HG03432 (cell line): ENCODE data around the gene ROM1.
"Not testable (repeated sequence)": the region's sequence is repeated elsewhere in the genome, so short reads cannot be mapped to it uniquely, and the experiment has no call there.

ENCODE experiments used
- ATAC-seq: cut with Tn5 transposase; IDR thresholded peaks from one replicate; pipeline ENCODE4 v1.9.1; 2021; ENCODE audit warnings: mild to moderate bottlenecking, moderate library complexity; ENCODE audit not compliant: unreplicated experiment

The ROM1 gene

DNA sequence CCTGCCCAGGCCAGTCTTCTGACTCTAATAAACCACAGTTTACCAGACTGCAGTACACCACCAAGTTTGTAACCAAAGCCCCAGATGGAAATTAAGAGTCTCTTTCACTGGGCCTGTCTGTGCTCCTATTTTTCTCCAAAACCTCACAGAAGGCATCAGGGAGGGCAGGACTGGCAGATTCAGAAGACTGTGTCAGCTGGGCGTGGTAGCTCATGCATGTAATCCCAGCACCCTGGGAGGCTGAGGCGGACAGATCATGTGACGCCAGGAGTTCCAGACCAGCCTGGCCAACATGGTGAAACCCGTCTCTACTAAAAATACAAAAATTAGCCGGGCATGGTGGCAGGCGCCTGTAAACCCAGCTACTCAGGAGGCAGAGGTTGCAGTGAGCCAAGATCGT lies 27.7 kb upstream of the ROM1 start:
- not testable (repeated sequence) for ATAC-seq

DNA sequence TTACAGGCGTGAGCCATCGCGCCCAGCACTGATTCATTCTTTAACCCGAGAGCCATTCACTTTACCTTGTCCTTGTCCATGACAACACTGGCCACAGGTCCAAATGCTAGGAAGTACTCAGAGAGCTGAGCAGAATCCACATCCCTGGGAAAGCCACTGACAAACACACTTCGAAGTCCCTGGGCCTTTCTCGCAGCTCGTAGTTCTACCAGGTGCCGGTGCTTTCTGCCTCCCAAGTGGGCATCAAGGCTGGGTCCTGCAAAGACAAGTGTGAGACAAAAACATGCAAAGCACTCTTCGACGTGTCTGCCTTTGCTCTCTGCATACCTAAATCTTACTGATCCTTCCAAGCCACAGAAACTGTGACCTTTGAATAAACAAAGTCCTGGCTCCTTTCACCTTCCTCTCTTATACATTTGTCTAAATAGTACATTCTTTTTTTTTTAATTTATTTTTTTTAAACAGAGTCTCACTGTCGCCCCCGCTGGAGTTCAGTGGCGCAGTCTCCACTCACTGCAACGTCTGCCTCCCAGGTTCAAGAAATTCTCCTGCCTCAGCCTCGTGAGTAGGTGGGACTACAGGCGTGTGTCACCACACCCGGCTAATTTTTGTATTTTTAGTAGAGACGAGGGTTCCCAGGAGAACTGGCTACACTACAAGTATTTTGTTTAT lies 24.0 kb upstream of the ROM1 start:
- no peak for ATAC-seq

DNA sequence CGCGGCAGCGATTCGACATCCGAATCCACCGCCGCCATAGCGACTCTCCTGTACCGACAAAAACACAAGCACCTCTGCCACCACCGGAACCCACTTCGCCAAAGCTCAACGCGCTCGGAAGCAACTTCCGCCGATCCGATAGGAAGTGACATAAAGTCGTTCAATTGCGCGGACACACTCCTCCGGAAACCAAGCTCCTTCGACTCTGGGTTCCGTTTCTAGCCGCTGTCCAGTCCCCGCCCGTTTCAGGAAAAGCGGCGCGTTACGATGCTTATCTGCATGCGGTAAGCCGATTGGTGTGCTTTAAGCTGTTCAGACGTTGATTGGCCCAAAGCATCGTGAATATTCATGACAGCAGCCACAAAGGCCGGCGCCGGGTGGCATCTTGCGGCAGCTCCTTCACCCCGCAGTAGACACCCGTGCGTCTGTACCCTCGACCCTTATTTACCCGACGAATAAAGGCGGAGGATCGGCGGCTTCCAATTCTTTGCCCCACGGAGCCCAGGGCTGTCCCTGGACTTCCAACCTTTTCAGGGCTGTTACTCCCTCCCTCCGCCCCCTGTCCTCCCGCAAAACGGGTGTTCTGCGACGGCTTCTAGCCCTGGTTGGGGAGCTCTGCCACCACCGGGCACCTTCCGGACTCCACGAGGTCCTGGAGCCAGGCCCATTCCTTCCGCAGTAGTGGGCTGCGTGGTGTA lies 21.5 kb upstream of the ROM1 start, which contains the start of gene TUT1:
TSS of gene TUT1 (minus strand) at position 76 of the 698 bp plus-strand sequence. CDS start at position 38, 38 bp downstream.
- ATAC-seq = peak; percentile 82

DNA sequence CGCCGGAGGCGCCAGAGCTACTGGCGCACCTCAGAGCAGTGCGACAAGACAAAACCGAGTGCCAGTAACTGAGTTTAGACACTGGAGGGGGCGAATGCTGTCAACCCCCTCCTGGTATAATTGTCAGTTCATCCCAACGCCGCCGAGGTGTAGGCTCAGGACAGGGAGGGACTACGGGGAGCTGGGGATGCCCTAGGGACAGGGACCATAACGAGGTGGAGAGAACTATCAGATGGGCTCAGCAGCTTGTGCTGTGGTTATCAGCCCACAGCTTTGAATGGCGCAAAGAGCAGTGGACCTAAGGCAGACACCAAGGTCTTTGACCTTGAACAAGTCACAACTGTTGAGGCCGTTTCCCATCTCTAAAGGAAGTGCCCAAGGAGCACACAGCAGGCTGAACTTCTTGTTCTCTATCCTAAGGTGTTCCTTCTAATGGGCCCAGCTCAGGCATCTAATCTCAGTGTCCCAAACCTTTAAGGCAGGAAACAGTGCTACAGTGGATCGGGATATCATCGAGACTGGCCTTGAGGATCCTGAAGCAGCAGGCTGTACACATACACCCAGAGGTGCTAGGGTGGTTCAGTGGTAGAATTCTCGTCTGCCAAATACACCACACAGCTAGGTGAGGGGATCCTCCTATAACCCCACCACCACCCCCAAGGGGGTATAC lies 20.8 kb upstream of the ROM1 start:
- no peak for ATAC-seq

DNA sequence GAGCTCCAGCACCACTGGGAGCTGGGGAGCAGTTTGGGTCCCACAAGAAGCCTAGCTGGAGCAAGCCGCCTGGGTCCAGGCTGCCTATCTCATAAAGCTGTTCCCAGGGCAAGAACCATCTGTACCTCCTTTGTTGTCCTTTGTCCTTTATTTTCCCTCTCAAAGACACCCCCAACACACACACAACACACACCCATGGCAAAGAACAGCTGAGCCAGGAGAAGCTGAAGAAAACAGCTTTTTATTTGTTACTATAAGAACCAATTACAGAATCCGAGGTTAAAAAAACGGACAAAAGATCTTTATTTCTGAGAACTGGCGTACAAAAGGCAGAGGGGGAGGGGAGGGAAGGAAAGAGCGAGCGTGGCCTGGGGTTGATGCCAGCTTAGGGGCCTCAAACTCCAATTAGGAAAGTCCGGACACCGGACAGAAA lies 20.1 kb upstream of the ROM1 start:
- ATAC-seq = no peak

DNA sequence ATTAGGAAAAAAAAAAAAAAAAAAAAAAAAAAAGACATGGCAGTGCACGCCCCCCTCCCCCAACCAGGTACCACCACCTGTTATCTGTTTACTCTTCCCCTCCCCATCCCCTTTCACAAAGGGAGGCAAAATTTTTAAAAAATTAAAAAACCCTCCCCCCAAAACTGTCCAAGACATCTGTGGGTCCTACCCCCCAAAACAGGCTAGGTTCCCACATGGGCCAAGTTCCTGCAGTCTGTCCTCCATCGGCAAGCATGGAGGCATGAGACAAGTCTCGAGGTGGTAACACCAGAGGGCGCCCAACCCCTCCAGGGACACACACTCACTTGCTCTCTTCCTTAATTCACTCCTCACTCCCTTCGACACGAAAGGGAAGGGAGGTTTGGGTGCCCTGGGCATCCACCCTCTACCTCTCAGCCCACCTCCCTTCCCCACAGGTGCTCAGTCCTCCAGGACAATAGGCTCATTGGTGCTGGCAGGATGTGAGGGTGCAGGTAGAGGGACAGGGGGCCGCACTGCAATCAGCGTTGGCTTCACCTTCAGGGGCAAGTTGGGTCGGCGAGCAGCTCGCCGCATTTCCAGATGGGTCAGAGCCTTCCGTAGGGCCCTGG lies 19.5 kb upstream of the ROM1 start:
- no peak for ATAC-seq

DNA sequence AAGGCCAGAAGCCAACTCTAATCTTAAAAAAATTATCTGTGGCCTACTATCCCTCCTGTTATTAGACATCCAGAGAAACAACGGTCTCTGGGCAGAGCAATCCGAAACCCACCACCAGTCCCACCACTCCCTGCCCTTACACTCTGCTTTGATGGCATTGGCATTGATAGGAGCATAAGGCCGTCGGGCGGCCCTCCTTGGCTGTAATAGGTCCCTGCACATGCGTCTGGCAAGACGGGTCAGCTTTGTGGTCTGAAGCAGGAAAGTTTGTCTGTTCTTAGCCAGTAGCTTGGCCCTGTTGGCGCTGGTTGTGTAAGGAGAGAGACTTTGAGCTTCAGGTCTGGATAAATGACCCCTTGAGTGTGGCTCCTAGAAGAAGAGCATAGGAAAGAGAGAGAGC lies 17.9 kb upstream of the ROM1 start:
- ATAC-seq = no peak

DNA sequence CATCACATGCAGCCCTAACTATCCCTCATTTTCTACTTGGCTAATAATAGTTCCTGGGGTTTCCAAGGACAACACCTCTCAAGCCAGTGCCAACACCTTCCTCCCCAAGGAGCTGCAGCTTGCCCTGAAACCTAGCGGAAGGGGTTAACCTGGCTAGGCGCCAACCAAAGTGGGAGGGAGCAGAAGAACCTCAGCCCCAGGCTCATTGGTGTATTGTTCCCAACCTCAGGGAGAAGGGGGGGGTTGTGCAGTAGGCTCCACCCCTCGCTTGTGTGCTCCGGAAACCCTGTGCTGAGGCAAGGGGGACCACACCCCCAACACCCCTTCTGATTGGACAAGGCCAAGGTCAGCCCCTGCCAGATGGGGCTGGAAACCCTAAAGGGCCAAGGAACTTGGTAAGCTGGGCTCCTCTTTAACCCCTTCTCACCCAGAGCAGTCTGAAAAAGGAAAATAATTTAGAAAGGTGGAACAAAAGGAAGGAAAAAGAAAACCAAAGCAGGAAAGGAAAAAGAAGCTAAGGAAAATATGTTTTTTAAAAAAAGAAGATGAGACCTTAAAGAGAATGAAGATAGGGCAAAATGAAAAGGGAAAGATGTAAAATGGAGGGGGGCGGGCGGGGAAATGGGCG lies 13.9 kb upstream of the ROM1 start:
- peak; percentile 54 for ATAC-seq

DNA sequence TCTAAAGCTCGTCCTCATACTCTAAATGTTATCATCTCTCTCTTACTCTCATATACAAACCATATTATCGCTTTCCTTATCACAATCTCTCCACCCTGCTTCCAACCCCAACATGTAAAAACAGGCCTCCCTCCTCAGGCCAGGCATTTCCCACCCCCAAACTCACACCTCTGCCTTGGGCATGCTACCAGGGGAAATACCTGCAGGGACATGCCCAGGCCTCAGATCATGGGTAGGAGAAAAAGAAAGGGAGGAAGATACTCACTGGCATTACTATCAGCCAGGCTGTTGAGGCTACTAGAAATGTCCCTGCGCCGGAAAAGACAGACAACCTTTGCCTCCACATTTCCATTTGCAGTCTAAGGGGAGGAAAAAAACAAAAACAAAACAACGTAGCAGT lies 13.2 kb upstream of the ROM1 start:
- ATAC-seq = no peak

- no peak for ATAC-seq
Measured at GRCh38 chr11:62600367-62601121, 12.5 kb upstream of the ROM1 start.

DNA sequence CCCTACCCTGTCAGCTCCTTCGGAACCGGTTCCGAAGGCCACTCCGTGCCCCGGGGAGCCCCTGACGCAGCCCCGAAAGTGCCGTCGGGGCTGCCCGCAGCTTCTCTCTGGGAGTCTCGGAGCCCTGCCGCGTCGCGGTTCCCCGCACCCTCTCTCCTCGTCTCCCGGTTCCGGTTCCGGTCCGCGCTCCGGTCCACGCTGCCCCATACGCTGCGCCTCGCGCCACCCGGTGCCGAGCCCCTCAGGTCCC lies 12.0 kb upstream of the ROM1 start:
- ATAC-seq = no peak

DNA sequence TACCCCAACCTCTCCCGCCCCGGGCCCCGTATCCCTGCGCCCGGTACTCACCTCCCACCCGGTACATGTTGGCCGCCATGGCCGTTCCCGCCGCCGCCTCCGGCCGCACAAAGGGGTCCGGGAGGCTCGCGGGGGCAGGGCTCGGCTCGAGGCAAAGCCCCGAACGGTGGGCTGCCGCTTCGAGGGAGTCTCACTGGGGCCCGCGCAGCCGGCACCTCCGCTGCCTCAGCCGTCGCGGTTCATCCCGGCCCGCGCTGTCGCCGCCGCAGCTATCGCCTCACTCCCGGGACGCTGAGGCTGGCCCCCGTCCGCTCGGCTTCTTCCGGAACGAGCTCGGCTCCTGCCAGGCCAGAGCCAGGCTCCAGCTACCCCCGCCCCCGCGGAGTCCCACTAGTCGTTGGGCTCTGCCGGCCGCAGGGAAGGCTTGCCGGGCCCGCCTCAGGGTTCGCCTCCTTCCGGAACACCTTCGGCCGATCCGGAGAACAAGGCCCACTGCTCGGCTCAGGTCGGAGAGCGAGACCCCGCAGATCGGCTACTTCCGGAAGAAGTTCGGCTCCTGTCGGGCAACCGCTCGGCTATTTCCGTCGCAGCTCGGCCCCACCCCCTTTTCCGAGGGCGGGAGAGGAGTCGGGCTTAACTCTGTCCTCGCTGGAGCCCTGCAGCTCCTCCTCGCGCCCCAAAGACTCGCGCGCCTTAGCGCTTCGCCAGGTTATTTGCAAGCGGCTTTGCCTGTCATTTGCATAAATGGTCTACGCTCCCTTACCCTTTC lies 11.5 kb upstream of the ROM1 start, which contains the start of gene MTA2:
TSS of gene MTA2 (minus strand) at position 494 of the 769 bp plus-strand sequence. CDS start at position 79, 415 bp downstream.
- ATAC-seq = peak; percentile 80

- no peak for ATAC-seq
Measured at GRCh38 chr11:62602141-62603071, 10.7 kb upstream of the ROM1 start.

DNA sequence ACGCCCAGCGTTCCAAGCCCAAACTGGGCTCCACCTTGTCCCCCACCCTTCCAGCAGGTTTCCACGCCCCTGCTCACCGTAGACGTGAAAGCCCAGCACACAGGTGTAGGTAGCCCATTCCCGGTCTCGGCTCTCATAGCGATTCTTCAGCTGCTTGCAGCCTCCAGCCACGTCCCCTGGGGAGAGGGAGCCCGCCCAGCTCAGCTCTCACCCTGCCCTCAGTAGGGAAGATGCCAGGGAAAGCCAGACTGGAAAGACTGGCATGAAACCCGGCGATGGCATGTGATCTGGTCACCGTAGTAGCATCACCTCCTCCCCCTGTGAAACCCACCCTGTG lies 10.0 kb upstream of the ROM1 start:
- no peak for ATAC-seq

DNA sequence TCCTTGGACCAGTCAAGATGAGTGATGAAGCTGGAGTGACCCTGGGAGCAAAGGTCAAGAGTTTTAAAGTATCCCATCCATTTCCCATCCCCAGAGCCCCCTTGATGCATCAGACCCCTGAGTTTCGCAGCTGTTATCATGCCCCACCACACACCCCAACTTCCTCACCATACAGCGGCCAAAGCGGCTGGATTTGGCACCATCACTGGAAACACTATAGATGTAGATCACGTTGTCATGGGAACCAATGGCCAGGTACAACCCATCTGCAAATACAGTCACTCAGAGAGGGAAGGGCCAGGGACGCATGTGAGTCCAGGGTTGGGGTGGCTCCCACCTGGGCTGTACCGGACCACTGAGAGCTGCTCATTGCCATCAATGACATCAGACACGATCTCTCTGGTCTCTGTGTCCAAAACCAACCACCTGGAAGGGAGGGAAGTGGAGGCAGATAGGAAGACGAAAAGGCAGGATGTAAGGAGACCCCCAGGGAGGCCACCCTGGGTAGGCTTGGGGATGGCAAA lies 9.2 kb upstream of the ROM1 start:
- no peak for ATAC-seq

DNA sequence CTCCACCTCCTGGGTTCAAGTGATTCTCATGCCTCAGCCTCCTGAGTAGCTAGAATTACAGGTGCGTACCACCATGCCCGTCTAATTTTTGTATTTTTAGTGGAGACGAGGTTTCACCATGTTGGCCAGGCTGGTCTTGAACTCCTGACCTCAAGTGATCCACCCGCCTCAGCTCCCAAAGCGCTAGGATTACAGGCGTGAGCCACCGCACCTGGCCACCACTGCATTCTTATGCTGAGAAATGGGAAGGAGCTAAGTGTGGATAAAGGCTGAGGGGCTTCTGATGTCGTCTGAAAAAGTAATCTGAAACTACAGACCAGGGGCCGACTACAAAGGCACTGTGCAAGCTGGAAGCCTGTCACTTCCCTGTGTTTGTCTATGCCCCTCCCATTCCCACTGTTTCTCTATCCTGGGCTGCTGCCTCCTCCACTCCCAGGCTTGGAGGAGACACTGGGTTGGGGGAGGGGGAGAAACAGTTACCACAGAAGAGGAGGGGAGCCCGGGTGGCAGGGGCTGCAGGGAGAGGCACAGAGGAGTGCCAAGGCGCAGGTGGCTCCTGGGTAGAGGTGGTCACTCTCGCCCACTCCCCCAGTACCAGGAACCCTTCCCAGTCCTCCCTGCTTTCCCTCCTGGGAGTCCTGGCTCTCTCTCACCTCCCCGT lies 8.5 kb upstream of the ROM1 start:
- no peak for ATAC-seq

DNA sequence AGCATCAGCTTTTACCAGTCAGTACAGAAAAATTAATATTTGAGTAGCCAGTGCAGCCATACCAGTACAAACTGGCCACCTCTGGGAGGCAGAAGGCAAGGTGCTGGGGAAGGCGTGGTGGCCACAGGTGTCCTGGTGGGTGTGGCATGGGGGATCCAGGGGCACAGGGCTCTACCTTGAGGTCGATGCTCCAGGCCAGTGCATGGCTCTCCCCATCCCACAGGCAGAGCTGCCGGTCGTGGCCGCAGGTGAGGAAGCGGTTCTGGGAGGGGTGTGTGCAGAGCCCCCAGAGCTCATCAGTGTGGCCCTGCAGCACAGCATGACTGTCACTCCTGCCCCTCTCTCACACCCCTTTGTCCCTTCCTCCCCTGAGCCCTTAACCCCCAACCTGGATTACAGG lies 7.6 kb upstream of the ROM1 start:
- no peak for ATAC-seq

DNA sequence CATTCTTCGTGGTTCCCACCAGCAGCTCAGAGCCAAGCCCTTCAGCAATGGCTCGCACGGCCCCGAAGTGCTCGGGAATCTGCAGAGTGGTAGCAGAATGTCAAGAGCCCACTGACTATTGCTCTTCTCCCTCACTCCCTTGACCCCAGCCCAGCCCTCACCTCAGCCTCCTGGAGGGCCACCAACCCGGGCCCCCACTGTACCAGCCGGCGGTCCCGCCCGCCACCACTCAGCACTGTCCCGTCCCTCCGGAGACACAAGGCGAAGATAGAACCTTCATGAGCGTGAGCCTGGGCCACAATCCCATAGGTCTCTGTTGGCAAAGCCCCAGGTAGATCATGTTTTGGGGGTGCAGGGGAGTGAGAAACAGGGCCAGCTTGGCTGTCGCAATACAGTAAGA lies 7.2 kb upstream of the ROM1 start:
- no peak for ATAC-seq
